HG02610 (cell line): ENCODE measurements around the gene TBC1D2.
"Not testable (repeated sequence)": the region's sequence is repeated elsewhere in the genome, so short reads cannot be mapped to it uniquely, and the experiment has no call there.

Experiments
- ATAC-seq: cut with Tn5 transposase; IDR thresholded peaks from one replicate; pipeline ENCODE4 v1.9.1; 2021; ENCODE audit warnings: mild to moderate bottlenecking, moderate library complexity; ENCODE audit not compliant: unreplicated experiment

TBC1D2 gene

DNA sequence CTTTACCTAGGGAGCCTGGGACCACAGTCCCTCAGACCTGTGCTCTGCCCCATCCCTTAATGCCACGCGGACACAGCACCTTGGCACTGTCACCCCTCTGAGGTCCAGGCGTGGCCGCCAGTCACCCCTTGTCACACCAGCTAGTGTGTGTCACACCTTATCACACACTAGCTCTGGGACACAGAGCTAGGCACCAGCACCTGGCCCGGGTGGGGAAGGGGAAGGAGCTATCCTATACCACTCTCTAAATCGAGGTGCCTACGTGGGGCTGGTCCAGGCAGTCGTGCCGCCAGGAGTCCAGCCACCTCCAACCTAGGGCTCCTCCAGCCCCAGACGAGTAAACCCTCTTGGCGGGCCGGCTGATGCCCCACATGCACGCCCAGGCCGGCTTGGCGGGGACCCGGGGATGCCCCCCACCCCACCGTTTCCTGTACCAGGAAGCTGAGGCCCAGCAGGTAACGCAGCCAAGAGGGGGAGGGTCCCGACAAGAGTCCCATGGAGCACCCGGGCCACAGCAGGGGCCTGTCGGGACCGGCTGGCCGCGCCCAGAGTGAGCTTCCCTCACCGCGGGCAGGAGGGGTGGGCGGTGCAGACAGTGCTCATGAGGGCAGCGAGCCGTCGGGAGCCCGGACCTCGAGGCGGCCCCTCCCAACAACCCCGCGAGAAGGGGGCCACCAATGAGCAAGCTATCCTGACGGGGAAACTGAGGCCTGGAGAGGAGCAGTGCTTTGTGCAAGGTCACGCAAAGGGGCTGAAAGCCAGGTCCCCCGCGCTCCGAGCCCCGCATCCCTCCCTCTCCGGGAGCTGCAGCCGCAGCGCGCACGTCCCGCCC is 63.6 kb downstream of the TBC1D2 start:
- ATAC-seq: no peak

DNA sequence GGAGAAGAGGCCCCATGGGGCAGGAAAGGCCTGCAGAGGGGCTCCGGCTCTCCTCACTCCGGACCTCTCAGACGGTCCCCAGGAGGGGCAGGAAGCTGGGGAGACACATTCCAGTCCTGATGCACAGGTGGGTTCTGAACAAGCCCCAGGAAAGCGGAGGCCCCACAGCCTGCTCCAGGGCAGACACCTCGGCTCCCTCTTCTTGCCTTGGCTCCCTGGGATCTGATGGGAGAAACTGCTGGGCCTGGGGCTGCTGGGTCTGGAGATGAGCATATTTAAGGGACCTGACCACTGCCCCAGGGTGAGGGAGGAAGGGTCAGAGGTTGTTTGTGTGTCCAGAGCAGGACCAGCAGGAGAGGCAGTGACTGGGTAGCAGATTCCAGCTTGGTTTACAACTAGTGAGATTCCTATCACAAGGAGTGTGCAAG is 64.3 kb downstream of the TBC1D2 start:
- ATAC-seq: no peak

DNA sequence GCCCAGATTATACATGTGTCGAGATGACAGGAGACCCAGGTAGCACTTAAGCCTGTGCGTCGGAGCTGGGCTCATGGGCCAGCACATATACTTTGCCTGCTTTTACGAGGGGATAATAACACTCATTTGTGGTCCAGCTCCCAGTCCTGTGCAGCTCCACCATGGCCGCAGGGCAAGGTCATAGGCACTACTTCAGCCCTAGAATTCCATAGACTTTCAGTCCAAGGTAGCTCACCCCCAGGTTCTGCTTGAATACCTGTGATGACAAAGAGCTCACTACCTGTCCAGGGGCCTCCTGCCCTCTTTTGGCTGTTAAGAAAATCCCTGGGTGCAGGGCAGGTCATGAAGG is 64.7 kb downstream of the TBC1D2 start:
- no peak for ATAC-seq

DNA sequence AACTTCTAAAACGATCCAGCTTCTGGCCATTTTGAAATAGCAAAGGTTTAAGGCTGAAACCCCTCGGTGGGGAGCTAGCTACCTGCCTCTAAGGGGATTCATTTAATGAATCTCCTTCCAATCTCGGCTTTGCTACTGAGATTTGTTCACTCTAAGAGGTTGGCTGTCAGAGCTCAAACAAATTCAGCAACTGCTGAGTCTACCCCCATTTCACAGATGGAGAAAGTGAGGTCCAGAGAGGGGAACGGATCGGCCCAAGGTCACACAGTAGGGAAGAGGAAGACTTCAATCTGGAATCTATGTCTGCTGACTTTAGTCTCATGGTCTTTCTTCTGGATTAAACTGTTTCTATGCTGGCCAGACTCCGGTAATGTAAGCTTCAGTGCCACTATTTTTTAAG is 66.0 kb downstream of the TBC1D2 start:
- ATAC-seq: no peak

DNA sequence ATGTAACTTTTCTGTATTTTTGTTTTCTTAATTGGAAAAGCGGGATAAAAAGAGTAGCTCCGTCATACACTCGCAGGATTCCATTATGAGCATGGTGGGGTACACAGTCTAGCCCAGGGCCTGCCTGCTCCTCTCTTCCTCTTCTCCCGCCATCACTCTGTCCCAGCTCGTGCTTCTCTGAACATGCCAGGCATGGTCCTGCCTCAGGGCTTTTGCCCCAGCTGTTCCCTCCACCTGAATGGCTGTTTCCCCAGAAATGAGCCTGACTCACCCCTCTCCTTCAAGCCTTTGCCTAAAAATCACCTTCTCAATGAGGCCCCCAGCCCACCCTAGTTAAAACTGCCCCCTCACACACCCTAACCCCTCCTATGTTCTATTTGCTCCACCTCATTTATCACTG is 67.5 kb downstream of the TBC1D2 start:
- ATAC-seq: no peak

DNA sequence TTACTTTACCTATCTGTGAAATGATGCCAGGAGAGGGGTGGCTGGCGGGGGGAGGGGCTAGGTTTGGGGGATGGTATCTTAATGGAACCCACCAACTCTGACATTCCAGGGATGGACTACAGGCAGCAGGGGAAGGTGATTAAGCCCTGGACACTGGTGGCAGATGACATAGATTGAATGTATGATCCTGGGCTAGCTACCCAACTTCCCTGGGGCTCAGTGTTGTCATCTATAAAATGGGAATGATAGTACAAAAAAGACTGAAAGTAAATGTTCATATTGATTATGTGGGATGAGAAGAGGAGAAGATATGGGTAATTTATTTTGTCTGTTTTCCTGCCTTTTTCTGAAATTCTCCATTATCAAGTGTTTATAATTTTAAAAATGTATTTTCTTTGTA is 69.2 kb downstream of the TBC1D2 start:
- ATAC-seq: no peak

DNA sequence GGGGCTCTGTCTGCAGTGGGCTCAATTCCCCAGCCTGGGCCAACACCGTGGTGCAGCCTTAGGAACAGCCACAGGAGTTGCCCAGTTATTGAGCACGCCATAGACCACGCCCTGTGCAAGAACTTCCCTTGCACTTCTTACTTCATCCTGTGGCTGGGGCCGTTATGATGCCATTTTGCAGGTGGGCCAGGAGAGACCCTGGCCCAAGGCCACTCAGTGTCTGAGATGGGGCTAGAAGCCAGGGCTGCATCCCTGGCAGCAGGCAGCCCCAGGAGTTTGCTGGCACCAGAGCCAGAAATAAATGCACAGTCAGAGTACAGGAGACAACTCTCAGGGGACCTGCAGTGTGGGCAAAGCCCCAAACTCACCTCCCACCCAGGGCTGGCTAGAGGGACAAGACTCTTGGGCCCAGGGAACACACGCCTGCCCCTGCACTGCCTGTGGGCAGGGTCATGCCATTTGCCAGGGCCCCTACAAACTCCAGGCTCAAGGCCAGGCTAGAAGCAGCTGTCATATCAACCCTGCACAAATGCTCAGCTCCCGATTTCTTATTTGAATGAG is 69.8 kb downstream of the TBC1D2 start:
- no peak for ATAC-seq

DNA sequence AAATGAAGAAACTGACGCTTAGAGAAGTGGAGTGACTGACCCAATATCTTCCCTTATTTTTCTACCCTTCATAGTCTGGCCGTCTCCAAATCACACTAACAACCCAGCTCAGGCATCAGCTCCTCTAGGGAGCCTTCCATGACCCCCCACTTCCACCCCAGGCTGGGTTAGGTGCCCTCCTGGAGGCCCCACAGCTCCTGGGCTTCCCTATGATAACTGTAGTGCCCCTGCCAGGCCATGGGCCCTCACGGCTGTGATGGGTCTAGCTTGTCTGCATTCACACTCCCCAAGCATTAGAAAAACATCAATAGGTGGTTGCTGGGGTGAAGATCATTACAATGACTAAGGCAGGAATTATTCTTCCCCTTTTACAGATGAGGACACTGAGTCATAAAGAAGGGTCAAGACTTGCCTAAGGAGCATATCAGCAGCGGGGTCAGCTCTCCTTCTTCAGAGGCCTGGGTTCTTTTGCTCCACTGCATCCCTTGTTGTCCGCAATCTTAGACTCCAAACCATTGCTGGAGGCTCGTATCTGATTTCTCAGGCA is 70.4 kb downstream of the TBC1D2 start:
- ATAC-seq: no peak

DNA sequence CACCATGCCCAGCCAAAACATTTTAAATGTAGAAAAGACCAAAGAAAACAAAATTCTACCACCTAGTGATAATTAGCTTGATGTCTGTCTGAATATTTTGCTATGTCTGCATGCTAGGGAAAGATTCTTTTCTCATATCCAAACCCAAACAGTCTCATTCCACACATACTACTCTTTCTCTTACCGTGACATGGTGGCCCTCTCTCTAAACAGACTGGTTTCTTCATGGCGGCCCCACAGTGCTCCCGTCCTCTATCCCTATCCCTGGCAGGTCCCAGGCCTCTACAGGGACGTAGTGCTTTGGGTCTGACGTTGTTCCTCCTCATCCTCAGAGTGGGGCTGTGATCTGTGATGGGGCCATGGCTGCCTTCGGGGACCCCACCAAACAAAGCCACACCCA is 71.1 kb downstream of the TBC1D2 start:
- no peak for ATAC-seq

DNA sequence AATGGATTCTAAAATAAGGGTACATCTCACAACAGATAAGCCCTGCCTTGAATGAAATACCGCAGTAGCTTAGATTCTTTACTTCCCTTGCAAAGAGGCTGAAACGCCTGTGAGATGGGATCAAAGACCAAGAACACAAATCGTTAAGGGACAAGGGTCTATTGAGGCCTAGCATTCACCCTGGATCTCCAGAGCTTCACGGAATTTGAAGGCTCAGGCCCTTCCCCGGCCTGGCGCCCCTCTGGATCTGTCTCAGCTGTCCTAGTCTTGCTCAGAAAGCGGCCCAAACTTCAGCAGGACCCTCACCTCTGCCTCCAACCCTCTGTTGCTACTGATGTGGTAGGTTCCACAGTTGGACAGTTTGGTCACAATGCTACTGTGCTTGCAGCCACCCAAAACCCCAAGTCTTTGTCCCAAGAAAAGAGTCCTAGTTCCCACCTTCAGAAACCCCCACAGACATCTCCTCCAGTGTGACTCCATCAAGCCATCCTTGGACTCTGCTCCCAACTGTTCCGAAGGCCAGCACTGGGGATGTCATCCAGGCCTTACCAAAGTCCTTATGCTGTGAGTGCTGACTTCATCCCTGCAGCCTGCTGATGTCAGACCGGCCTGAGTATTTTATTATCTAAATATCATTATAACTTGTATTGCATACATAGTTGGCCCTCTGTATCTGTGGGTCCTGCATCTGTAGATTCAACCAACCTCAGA is 72.4 kb downstream of the TBC1D2 start:
- no peak for ATAC-seq

DNA sequence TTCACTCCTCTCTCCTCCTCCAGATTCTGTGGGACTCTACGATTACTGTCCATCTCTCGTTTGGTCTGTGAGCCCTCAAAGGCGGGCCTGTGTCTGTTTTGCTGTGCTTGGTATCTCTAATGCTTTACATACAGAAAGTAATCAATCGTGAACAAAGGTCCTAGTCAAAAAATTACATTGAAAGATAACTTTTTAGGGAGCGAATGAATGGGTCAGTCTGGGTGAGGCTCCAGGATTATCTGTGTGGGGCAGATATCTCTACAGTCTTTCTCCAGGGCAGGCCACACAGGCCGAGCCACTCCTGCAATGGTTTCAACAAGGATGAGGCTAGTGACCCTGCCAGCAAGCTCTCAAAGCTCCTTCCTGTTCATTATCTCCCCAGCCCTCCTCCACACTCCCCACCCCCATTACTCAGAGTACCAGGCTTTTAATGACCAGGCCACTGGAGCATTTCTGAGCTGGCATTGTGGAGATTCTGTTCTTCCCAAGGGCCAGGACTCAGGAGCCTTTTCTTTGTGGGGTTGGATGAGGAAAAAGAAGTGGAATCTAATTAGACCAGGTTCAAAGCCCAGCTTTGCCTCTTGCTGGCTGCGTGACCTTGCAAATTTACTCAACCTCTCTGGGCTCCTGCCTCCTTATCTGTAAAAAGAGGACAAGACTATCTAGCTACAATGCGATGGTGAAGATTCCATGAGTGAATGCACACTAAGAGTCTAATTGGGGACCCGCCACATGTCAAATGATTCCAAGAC is 73.2 kb downstream of the TBC1D2 start:
- no peak for ATAC-seq

DNA sequence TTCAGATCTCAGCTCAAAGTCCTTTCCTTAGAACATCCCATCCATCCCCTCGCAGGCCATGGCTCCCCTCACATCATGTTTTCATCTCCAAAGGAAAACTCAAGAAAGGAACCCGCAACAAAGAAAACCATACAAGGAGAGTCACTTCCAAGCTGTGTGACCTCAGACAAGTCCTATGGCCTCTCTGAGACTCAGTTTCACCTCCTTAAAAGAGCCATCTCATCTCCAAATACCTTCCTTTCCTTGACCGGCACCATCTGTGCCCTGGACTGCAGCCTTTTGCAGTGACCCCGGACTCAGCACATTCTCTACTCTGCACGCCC is 73.7 kb downstream of the TBC1D2 start:
- ATAC-seq: no peak

DNA sequence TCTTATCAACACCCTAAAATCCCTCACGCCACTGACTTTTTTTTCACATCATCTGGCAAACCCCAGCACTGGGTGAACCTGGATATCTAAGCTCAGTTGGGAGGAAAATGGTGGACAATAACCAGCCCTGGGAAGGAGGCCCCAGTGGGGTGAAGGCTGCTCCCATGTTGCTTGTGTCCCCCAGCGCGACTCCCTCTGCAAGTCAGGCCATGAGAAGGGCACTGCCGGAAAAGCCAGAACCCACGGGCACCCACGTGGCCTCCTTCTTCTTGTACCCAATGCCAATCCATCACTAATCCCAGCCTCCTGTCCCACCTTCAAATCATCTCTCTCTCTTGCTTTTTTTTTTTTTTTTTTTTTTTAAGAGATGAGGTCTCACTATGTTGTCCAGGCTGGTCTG is 74.5 kb downstream of the TBC1D2 start:
- ATAC-seq: no peak

DNA sequence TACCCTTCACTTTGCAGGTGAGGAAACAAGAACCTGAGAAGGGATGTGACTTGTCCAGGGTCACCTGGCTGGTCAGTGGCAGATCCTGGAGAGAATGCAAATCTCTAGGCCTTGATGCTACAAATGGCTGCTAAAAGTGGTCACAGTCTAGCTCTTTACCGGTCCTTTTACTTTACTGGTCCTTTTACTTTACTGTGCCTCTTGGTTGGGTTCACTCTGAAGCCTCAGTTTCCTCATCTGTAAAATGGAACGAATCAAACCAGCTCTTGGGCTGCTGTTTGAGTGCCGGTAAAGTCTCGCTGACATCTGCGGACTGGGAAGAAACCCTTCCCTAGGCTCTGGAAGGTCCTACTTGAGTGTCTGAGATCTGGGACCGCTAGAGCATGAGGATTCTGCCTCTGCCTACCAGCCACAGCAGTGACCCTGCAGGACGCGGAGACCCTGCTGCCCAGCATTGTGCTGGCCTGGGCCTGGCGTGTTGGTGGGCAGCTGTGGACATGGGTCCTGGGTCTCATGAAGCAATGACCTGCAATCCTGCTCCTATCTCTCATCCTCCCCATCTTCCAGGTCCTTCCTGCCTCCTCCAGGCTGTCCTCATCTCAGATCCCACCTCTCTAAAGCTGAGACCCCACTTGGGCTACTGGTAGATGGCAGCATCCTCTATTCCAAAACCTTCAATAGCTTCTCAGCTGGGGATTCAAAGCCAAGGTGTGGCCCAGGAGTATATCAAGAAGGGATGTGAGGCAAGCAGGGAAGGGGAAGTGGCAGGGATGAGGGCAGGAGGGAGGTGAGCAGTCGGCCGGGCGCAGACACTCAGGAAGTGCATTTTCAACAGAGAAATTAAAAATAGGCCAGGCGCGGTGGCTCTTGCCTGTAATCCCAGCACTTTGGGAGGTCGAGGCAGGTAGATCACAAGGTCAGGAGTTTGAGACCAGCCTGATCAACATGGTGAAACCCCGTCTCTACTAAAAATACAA is 76.3 kb downstream of the TBC1D2 start:
- ATAC-seq: no peak

DNA sequence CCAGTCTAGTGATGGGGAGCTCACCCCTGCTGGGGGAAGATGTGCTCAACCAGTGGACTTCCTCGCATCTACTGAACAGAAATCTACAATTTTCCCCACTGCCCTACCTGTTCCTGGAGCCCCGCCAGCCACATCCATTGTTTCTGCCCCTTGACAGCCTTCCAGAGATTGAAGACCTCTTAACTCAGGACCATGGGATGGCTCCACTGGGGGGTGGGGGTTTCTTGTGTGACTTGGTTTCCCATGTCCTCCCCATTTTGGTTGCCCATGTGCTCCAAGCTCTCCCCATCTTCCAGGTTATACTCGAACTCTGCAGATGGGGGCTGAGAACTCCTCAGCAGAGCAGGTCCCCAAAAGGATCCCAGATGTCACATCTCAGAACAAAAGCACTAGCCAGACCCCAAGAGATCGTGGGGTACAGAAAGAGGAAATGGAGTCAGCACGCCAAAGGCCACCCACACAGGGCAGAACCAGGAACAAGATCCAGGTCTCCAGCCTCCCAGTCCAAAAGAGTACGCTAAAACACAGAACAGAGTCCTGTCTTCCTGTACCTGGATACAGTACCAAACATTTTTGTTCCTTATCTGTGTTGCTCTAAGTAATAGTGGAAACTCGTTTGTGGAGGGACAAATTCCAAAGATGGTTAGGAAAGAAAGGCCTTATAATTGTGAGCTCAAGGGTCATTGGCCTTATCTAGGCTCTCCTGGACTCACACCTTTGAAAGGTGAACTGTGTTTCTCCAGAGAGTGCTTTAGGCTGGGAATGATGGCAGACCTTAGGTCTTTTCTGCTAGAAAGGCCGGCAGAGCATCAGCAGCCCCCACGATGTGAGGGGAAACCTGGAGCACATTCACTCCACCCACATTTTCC is 78.8 kb downstream of the TBC1D2 start:
- ATAC-seq: no peak

DNA sequence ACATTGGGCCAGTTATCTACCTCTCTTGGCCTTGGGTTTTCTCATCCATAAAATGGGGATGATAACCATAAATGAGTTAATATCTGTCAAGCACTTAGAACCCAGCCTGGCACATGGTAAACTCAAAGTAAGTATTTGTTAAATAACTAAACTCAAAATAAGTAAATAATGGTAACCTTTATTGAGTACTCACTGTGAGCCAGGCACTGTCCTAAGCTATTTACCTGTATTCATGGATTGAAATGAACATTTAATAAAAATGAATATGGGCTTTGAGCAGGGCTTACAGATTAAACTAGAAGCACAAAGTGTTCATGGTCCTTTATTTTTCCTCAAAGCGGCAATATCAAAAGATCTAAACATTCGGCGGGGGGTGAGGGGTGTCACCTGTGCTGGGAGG is 79.7 kb downstream of the TBC1D2 start:
- no peak for ATAC-seq

DNA sequence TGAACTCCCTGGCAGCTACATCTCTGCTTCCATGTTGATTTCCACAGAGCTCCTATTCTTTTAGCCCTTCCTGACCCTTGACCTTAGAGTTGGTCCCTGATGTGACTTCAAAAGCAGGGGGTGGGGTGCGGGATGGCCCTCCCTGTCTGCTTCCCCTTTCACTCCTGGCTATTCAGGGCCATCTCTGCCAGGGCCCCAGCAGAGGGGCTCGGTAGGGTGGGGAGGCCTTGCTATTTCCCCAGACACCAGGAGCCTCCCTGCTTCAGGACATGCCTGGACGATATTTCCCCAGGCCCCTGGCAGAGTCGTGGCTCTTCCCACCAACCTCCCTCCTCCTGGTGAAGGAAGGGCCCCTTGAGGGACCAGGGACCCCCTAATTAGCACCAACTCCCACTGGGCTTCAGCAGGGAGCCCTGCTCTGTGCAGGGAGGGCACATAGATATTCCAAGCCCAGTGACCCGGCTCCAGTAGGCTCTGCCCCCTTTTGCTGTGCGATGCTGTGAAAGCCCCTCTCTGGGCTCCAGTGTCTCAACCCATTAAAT is 80.3 kb downstream of the TBC1D2 start:
- ATAC-seq: no peak

DNA sequence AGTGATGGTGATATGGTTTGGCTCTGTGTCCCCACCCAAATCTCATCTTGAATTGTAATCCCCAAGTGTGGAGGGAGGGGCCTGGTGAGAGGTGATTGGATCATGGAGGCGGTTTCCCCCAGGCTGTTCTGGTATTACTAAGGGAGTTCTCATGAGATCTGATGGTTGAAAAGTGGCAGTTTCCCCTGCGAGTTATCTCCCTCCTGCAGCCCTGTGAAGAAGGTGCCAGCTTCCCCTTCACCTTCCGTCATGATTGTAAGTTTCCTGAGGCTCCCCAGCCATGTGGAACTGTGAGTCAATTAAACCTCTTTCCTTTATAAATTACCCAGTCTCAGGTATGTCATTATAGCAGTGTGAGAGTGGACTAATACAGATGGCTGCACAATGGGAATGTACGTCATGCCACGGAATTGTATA is 80.9 kb downstream of the TBC1D2 start:
- not testable (repeated sequence) for ATAC-seq

DNA sequence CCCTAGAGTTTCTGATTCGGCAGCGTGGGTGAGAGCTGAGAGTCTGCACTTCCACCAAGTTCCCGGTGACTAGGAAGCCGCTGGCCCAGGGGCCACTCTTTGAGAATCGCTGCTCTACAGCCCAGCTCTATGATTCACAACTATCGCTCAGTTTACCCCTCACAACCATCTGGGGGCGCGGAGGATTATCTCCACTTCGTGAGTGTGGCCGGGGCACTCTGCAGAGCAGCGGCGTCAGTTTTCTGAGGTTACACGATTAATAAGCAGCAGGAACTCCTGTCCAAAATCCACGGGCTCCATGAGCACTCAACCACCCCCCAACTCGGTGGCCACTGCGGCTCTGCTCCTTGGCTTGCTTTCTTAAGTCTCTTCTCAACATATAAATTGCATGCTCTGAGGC is 82.3 kb downstream of the TBC1D2 start:
- no peak for ATAC-seq
